ENCODE data around the gene SNX33. TPM values are rescaled to one million over a fixed set of nuclear protein-coding genes. Genes with fewer than 3 reads are reported as not detected.

Gene SNX33
- polyA plus RNA-seq, 1 donor (not counting 4 experiments of a cell fraction or from before 2014, with no cell fraction given): 21.7 TPM

GRCh38 chr15:75606711-75607699, 40.7 kb upstream of the SNX33 start:
- no peak for FAIRE-seq
- TF ChIP-seq, protein P1, sequence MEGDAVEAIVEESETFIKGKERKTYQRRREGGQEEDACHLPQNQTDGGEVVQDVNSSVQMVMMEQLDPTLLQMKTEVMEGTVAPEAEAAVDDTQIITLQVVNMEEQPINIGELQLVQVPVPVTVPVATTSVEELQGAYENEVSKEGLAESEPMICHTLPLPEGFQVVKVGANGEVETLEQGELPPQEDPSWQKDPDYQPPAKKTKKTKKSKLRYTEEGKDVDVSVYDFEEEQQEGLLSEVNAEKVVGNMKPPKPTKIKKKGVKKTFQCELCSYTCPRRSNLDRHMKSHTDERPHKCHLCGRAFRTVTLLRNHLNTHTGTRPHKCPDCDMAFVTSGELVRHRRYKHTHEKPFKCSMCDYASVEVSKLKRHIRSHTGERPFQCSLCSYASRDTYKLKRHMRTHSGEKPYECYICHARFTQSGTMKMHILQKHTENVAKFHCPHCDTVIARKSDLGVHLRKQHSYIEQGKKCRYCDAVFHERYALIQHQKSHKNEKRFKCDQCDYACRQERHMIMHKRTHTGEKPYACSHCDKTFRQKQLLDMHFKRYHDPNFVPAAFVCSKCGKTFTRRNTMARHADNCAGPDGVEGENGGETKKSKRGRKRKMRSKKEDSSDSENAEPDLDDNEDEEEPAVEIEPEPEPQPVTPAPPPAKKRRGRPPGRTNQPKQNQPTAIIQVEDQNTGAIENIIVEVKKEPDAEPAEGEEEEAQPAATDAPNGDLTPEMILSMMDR (optimal IDR thresholded peaks at IDR 0.05 in 1 of 3, IDR thresholded peaks at IDR 0.05 in 1 of 3, conservative IDR thresholded peaks at IDR 0.05 in 1 of 3; ENCODE audit: extremely low read depth in 1 of 3, insufficient read depth in 2 of 3, low read length in 3 of 3): no peak
- no peaks in the 10 kb centered on the region for H3K27me3 ChIP-seq (ENCODE audit: control insufficient read depth, extremely low read depth, insufficient read depth, low read length)
- no peaks in the 10 kb centered on the region for H3K9me3 ChIP-seq (ENCODE audit: control insufficient read depth, low read depth, low read length)
- no peak overlapping the region for H3K9ac ChIP-seq (ENCODE audit: control insufficient read depth, extremely low read depth, insufficient read depth, low read length)
- no peak overlapping the region for H2AFZ ChIP-seq (ENCODE audit: control insufficient read depth, low read length)
- no peaks in the 10 kb centered on the region for H4K20me1 ChIP-seq (ENCODE audit: control insufficient read depth, extremely low read depth, insufficient read depth, low read length)
- H3K27ac ChIP-seq (ENCODE audit: control insufficient read depth, insufficient read depth, low read length): no peak overlapping the region
- no peaks in the 10 kb centered on the region for H3K79me2 ChIP-seq (ENCODE audit: control insufficient read depth, insufficient read depth, low read length)
- no peaks in the 10 kb centered on the region for H3K4me1 ChIP-seq (ENCODE audit: control insufficient read depth, extremely low read depth, insufficient read depth, low read length)
- H3K4me3 ChIP-seq (ENCODE audit: control insufficient read depth in 2 of 3, extremely low read depth in 1 of 3, insufficient read depth in 2 of 3, low read depth in 1 of 3, low read length in 3 of 3): no peak overlapping the region
- H3K4me2 ChIP-seq (ENCODE audit: control insufficient read depth, extremely low read depth, insufficient read depth, low read depth, low read length): no peak overlapping the region
- dilution Hi-C loops (cut with MboI; ENCODE audit: extremely low pct_ligation_motif_present, low sequenced_read_pairs): no loop called here
- H3K36me3 ChIP-seq (ENCODE audit: control insufficient read depth in 2 of 2, extremely low read depth in 1 of 2, insufficient read depth in 2 of 2, low read length in 2 of 2): peaks cover 22 to 29% of the 10 kb centered on the region in 2 experiments
- H3K9me1 ChIP-seq (ENCODE audit: control insufficient read depth, extremely low read depth, insufficient read depth, low read length): no peaks in the 10 kb centered on the region
- no peak for DNase-seq (ENCODE audit: low read depth, low spot score)

DNA sequence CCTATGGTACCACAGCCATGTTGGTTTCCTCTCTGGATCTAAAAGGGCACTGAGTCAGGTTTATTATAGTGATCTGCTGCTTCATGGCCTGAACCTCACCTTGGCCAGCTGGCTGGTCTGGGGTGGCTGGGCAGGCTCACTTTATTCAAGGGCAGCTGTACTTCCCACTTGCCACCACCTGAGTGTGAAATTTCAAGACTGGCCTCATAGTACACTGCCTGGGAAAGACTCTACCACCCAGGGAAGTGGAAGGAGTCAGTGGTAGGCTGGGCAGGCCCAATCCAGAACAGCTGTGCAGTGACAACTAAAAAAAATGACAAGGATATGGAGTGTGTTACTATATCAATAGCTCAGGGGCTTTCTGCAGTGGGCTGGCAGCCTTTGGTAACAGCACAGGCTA, 30.9 kb upstream of the SNX33 start:
- Histone ChIP-seq H3K4me1 (ENCODE audit: control insufficient read depth, extremely low read depth, insufficient read depth, low read length) (peaks cover 18% of the 10 kb centered on the region), H3K9ac (ENCODE audit: control insufficient read depth, extremely low read depth, insufficient read depth, low read length) (no peak overlapping the region), H3K36me3 (ENCODE audit: control insufficient read depth in 2 of 2, extremely low read depth in 1 of 2, insufficient read depth in 2 of 2, low read length in 2 of 2) (peaks cover 28% of the 10 kb centered on the region in 2 experiments), H3K27me3 (ENCODE audit: control insufficient read depth, extremely low read depth, insufficient read depth, low read length) (no peaks in the 10 kb centered on the region), H3K79me2 (ENCODE audit: control insufficient read depth, insufficient read depth, low read length) (no peaks in the 10 kb centered on the region), H3K9me3 (ENCODE audit: control insufficient read depth, low read depth, low read length) (no peaks in the 10 kb centered on the region), H3K27ac (ENCODE audit: control insufficient read depth, insufficient read depth, low read length) (no peak overlapping the region), H3K4me2 (ENCODE audit: control insufficient read depth, extremely low read depth, insufficient read depth, low read depth, low read length) (no peak overlapping the region), H2AFZ (ENCODE audit: control insufficient read depth, low read length) (no peak overlapping the region), H4K20me1 (ENCODE audit: control insufficient read depth, extremely low read depth, insufficient read depth, low read length) (no peaks in the 10 kb centered on the region), H3K4me3 (ENCODE audit: control insufficient read depth in 2 of 3, extremely low read depth in 1 of 3, insufficient read depth in 2 of 3, low read depth in 1 of 3, low read length in 3 of 3) (no peak overlapping the region), H3K9me1 (ENCODE audit: control insufficient read depth, extremely low read depth, insufficient read depth, low read length) (no peaks in the 10 kb centered on the region)
- FAIRE-seq (no peak), DNase-seq (ENCODE audit: low read depth, low spot score) (no peak)
- dilution Hi-C loops (cut with MboI; ENCODE audit: extremely low pct_ligation_motif_present, low sequenced_read_pairs): no loop called here
- TF ChIP-seq EZH2 (IDR thresholded peaks at IDR 0.05; ENCODE audit: low read length): no peak
- TF ChIP-seq, protein P1 (optimal IDR thresholded peaks at IDR 0.05 in 1 of 3, IDR thresholded peaks at IDR 0.05 in 1 of 3, conservative IDR thresholded peaks at IDR 0.05 in 1 of 3; ENCODE audit: extremely low read depth in 1 of 3, insufficient read depth in 2 of 3, low read length in 3 of 3): no peak

All from keratinocyte (primary cell).